HG03039 (cell line): Measurements from ENCODE around the gene ZDHHC8.

Experiments used
- ATAC-seq: cut with Tn5 transposase; IDR thresholded peaks from one replicate; pipeline ENCODE4 v1.9.1; 2021; ENCODE audit warnings: mild to moderate bottlenecking, moderate library complexity; ENCODE audit not compliant: unreplicated experiment

ZDHHC8 gene

GRCh38 chr22:20095521-20095920, 36.1 kb upstream of the ZDHHC8 start:
- ATAC-seq: no peak

GRCh38 chr22:20096574-20097420, 34.8 kb upstream of the ZDHHC8 start:
- no peak for ATAC-seq

GRCh38 chr22:20099099-20099711, 32.4 kb upstream of the ZDHHC8 start:
- no peak for ATAC-seq

GRCh38 chr22:20101638-20102037, 30.0 kb upstream of the ZDHHC8 start:
- no peak for ATAC-seq

- no peak for ATAC-seq
Observed at GRCh38 chr22:20102203-20102780, 29.3 kb upstream of the ZDHHC8 start.

GRCh38 chr22:20105456-20106204, 26.0 kb upstream of the ZDHHC8 start:
- no peak for ATAC-seq

GRCh38 chr22:20106205-20106848, 25.3 kb upstream of the ZDHHC8 start:
- no peak for ATAC-seq

- ATAC-seq: no peak
Observed at GRCh38 chr22:20106849-20107237, 24.8 kb upstream of the ZDHHC8 start.

- ATAC-seq: no peak
Observed at GRCh38 chr22:20107471-20107901, 24.1 kb upstream of the ZDHHC8 start.

GRCh38 chr22:20107951-20108756, 23.4 kb upstream of the ZDHHC8 start:
- no peak for ATAC-seq

- no peak for ATAC-seq
Observed at GRCh38 chr22:20108757-20109230, 22.8 kb upstream of the ZDHHC8 start.

- ATAC-seq: no peak
Observed at GRCh38 chr22:20109411-20110358, 21.9 kb upstream of the ZDHHC8 start.

- no peak for ATAC-seq
Observed at GRCh38 chr22:20110359-20110985, 21.1 kb upstream of the ZDHHC8 start.

GRCh38 chr22:20111045-20111688, 20.4 kb upstream of the ZDHHC8 start:
- ATAC-seq: no peak

GRCh38 chr22:20111689-20112622, 19.6 kb upstream of the ZDHHC8 start:
- ATAC-seq: no peak

GRCh38 chr22:20112623-20113511, 18.7 kb upstream of the ZDHHC8 start:
- no peak for ATAC-seq
